ENCODE measurements around the gene AP1G1.
A peak's percentile ranks its signal among the peaks of the same experiment; 100 is the strongest.
"Not testable (repeated sequence)": the region's sequence is repeated elsewhere in the genome, so short reads cannot be mapped to it uniquely, and the experiment has no call there.

Gene AP1G1

DNA sequence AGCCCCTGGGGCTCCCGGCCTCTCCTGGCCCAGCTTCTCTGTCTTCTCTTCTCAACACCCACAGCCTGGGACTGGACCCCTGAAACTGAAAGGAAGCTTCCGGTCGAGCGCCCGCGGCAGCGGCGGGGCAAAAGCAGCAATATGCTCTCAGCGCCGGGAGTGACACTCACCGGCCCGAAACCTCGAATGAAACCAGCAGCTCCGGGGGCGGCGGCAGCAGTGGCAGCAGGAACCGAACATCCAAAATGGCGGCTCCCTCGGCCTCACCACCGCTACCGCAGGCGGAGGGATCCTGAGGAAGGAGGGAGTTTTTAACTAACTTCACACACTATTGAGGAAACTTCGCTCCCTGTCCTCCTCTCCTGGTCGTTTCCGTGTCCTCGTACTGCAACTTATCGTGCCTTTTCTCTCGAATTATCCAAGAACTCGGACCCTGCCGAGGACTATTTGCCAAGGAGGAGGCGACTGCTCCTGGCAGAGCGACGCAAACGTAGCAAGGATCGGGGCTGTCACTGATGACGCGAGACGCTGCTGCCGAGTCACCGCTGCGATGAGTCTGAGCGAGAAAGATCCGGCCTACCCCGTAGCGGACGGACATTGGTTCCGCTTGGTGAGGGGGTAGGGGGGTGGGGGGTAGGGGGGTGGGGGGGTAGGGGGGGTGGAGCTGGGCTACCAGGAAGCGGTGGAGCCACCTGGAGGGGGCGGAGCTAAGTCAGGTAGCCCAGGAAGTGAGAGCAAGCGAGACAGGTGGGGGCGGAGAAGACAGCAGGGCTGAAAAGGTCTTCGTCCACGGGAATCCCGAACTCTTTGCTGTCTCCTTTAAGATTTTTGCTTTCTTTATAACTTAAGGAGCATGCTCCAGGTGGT is at the start of gene AP1G1:
AP1G1 (minus strand) TSS at position 242 of the 867 bp plus-strand sequence. CDS start 19,355 bp downstream, outside the sequence.
- DNase-seq, result peak; percentile 98

DNA sequence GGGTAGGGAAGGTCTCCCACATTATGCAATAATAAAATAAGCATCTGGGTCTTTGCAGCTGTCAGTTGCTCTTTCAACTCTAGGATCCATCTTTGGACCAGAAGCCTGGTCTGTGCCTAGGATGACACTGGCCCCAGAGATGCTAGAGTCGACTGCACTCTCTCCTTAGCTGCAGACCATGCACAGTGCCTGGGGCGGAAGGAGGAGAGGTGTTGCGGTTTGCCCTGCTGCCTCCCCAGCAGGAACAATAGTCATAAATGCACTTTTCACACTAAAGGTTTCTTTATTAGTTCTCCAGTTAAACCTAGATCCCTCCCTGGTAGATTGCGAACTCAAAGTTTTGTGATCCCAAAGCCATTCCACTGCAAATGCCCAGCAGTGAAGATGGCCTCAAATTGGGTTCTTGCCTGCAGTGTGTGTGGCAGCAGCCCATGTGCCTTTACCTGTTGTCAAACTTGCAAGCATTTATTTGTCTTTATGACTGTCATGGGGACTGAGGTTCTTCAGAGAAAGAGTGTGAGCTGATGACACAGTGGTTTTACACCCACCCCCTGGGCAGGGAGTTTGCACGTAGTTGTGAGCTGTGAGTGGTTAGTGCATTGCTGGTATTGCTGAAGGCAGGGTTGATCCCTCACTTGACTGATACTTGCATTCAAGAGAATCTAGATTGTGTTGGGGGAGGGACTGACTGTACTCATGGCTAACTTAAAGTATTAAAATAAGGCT is 47.5 kb upstream of the AP1G1 start:
- no peak for DNase-seq

DNA sequence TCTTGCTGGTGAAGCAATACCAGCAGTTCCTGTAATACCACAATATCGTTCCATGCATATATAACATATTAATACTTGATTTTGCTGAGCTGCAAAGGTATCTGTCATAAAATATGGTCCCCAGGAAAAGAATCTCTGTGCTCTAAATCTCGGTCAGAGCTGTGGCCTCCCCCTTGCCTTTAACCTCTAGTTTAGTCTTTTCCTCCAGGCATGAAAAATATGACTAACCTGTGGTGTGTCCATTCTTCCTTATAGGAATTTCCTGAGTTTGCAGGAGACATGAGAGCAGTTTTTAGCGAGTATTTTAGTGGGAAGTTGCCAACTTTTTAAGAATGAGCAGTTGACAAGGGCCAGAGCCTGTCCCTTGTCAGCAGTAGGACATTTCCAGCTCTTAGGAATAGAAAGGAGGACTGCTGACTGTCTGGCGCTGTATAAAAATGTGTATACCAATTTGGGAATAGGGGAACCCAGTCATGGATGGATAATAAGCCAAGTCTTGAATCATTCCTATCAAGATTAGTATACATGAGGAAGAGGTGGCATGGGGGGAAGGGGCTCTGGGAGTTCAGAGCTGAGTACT is 45.8 kb upstream of the AP1G1 start:
- DNase-seq, result no peak

DNA sequence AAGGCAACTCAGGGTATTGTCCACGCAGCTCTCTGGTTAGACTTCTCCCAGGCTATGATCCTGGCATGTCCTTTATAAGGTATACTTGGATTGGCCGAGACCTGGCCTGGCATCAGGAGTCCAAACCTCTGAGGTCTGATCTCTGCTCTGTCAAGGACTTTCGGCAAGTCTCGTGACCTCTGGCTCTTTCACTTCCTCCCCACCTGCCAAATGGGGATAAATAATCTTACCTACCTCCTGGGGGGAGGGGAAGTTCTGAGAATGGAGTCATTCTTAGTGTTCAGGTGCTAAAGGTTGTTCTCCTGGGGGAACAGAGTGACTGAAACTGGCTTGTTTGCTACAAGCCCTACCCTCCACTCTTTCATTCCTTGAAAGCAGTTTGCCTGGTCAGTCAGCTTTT is 44.8 kb upstream of the AP1G1 start:
- no peak for DNase-seq

DNA sequence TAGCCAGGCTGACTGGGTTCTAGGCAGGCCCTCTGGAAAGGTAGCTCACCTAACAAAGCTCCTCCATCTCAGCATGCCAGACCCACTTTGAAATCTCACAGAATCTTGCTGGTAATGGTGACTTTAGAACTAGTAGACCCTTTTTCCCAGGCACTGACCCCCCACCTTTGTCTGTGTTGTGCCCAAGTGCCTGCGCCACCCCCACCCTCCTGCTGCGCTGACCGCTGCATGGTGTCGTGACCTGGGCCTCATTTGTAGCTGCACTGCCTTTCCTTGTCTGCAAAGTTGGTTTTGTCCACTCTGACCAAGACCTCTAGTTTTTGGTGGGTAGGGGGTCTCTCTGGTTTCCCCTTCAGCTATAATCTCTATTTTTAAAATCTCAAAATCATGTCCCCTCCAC is 43.9 kb upstream of the AP1G1 start:
- no peak for DNase-seq

DNA sequence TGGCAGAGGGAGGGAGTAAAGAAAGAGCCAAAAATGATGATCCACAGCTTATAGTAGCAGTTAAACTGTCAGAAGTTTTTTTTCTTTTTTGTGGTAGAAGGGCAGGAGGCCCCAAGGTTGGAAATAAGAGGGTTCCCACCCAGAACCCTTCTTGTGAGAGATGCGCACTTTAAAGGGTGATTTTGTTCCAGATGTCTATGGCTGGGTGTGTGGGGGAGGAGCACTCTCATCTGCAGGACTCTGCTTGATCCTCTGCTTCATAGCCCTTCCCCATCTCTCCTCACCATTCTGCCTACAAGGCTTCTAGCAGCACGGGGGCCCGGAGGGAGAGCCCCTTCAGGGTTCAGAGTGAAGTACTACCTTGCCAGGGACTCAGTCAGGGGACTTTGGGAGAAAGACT is 43.5 kb upstream of the AP1G1 start:
- DNase-seq, result no peak

DNA sequence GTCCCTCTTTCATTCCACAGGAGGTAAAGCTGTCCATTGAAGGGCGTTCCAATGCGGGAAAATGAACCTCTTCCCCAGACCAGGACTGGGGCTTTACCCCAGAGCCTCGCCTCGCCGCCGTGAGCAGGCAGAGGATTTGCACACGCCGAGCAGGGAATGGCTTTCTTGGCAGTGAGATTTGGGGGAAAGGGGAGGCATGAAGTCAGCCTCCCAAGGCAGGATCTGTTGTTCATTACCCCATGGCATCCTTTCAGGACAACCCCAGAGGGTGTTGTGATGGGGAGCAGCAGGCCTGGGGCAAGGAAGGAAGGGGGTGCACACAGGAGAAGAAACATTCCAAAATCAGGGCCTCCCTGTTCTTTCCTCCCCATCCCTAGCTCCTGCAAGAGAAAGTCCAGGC is 43.1 kb upstream of the AP1G1 start:
- DNase-seq, result no peak

DNA sequence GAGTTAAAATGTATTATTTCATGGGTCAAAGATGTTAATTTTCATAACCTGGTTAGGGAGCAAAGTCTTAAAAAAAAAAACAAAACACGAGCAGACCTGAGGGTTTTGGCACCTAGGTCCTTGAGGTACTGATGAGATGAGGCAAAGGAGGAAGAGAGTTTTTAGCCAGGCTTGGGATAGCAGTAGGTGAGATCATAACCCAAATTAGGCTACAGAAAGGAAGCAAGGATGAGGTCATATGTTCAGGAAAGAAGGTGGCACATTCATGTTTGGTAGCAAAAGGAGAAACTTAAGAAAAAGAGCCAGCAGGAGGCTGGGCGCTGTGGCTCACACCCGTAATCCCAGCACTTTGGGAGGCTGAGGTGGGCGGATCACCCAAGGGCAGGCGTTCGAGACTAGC is 40.0 kb upstream of the AP1G1 start:
- no peak for DNase-seq

DNA sequence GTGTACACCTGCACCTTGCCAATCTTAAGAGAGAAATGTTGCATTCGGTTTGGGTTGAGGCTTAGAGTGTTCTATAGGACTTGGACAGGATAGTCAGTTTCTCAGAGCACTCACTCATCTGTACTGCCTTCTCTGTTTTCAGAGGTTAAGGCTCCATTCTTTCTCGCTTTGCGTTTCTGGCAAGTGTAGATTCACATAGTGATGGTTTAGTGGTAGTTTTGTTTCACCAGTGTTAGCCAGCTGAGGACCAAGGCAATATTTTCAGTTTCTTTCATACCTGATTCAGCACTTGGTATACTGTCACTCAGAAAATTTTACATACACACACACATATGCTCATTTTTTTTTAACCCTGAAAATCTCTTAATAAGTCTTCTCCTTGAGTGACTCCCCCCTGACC is 38.5 kb upstream of the AP1G1 start:
- no peak for DNase-seq

DNA sequence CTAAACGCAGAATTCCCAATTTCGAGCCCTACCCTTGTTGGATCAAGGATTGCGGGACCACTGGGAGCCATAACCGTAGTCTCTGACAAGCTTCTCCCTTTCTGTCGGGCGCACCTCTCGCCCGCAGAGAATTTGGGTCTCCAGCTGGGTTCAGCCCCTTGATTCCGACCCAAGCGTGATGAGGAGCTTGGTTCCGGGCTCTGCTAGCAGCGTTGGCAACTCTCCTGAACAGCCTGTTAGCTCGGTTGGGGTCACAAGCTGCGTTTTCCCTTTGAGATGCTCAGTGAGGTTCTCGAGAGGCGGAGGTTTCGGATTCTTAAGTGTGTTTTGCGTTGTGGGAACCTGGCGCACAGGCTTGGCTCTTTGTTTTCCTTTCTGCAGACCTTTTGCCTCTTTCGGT is 37.8 kb upstream of the AP1G1 start:
- DNase-seq, result no peak

DNA sequence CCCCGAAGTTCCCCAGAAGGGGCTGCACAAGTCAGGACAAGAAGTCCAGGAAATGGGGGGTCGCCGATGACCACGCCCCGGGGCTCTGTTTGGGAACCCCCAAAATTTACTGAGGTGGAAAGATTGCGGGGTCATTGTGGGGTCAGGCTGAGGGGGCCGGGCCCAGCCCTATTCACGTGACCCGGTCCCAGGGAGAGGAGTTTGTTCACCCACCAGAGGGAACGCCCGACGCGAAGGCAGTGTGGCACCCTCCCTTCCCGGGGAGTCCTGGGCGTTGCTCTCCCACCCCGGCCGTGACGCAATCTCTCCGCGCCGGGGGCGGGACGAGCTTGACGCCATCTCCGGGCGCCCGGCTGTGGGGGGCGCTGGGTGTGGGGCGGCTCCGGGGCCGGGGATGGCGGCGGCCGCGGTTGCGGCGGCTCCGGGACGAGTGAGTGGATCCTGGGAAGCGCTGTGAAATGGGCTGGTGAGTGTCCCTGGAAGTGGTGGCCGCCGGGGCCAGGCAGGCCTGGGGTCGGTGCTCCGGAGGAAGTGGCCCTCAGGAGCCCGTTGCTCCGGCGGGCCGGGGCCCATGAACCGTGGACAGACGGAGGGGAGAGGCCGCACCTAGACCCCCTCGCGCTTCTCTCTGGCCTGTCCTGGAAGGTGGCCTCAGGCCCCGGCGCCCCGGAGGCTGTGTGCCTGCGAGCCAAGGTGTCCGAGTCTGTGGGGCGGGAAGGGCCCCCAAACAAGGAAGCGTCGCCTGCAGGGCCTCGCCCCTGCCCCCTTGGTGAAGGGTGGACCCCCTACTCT is 37.2 kb upstream of the AP1G1 start, which contains the start of gene ATXN1L:
ATXN1L (plus strand) TSS at position 338 of the 792 bp plus-strand sequence. CDS start 3,765 bp downstream, outside the sequence.
- DNase-seq, result peak; percentile 83

DNA sequence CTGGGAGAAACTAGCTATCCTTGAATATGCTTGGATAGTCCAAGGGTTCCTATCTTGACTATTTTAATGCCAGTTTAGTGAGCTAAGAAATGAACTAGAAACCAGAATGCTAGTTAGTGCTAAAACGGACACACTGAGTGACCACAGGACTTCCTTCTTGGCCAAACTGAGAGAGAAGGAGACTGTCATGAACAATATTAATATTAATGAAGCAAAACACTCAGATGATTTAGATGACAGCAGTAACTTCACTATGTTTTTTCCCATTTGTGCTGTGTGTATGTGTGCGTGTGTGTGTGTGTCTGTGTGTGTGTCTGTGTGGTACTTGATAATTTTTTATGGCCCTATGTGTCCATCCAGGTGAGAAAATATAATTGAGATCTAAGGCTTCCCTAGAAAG is 34.9 kb upstream of the AP1G1 start:
- DNase-seq, result no peak

DNA sequence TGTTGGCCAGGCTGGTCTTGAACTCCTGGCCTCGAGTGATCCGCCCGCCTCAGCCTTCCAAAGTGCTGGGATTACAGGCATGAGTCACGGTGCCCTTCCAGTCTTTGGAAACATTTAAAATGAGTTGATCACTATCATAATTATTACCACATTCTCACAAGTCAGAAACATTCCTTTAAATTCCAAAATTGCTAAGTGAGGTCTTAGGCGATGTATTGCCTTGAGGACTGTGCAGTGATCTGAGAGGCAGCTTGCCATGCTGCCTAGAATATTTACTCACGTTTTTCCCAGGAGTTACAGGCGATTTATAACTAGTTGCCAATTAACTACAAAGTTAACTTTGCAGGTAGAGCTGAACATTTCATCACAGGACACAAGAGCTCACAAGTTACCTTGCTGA is 31.4 kb upstream of the AP1G1 start:
- peak; percentile 11 for DNase-seq

DNA sequence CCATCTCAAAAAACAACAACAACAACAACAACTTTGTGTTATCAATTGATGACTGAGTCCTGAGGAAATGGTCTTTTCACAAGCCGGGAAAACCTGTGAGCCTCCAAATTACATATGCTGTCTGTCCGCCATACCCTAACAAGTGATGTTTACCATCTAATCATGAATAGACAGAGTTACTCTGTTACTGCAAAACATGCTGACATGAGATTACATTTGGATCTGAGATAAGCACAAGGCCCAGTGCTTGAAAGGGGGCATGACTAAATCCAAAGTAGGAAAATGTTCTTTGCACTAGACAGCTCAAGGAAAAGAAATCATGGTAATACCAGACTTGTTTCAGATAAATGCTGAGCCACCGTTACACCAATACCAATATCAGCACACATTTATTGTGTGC is 28.5 kb upstream of the AP1G1 start:
- DNase-seq, result no peak

DNA sequence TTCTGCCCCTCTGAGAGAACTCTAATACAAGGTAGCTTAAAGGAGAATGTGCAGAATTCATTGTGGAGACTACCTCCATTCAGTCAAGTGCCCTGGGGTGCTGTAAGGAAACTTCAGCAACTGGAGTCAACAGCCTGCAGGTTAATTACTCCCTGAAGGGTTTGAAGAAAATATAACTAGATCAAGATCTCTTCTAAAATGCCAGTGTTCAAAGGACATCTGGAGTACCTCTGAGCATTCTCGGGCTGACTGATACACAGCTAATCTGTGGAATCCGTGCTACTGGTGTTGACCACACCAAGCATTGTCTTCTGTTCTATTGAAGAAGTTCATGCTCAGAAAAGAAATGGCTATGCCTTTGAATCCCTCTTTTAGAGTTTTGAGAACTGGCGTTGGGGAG is 25.7 kb upstream of the AP1G1 start:
- DNase-seq, result no peak

DNA sequence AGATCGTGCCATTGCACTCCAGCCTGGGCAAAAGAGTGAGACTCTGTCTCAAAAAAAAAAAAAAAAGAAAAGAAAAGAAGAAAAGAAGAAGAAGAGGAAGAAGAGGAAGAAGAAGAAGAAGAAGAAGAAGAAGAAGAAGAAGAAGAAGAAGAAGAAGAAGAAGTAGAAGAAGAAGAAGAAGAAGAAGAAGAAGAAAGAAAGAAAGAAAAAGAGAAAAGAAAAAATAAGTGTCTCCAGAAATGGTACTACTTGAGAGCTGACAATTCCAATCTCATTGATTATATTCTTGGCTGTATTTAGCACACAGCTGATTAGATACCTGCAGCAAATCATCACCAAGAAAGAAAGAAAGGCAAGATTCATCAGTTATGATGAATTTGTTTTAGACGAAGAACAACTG is 23.5 kb upstream of the AP1G1 start:
- not testable (repeated sequence) for DNase-seq

DNA sequence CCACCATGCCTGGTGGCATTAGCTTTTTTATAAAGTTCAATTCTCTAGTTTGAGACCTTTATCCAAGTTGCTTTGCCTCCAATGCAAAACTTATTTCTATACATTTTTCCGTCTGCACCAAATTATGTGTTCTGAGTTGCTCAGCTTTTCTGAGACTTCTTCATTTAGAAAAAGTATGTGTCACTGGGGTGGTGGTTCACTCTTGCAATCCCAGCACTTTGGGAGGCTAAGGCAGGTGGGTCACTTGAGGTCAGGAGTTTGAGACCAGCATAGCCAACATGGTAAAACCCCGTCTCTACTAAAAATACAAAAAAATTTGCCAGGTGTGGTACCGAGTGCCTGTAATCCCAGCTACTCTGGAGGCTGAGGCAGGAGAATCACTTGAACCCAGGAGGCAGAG is 23.1 kb upstream of the AP1G1 start:
- not testable (repeated sequence) for DNase-seq

DNA sequence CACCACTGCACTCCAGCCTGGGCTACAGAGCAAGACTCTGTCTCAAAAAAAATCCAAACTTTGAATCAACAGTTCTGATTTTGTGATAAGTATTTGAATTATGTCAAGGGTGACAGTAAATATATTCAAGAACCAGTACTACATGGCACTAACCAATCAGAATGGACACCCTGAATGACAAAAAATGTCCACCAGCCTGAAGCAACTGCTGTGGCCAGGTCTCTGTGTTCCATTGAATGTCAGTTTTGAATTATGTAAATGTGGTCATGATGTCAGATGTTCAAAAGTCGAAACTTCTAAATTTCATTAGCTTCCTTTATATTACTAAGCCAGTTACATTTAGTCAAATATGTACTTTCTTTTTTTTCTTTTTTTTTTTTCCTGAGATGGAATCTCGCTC is 21.7 kb upstream of the AP1G1 start:
- DNase-seq, result no peak

DNA sequence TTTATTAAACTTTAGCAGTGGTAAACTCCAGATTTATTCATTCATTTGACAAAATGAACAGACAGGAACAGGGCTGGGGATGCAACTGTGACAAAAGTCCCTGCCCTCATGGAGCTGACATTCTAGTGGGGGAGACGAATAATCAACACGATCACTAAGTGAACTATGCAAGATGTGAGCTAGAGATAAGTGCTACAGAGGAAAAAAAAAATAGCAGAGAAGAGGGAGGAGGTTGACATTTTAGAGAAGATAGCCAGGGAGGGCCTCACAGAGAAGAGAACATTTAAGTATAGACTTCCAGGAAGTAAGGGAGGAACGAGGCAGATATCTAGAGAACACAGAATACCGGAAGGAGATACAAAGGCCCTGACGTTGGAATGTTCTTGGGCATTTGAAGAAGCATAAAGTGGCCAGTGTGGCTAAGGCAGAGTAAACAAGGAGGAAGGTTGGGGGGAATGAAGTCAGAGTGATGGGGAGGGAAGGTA is 17.9 kb upstream of the AP1G1 start:
- DNase-seq, result no peak

DNA sequence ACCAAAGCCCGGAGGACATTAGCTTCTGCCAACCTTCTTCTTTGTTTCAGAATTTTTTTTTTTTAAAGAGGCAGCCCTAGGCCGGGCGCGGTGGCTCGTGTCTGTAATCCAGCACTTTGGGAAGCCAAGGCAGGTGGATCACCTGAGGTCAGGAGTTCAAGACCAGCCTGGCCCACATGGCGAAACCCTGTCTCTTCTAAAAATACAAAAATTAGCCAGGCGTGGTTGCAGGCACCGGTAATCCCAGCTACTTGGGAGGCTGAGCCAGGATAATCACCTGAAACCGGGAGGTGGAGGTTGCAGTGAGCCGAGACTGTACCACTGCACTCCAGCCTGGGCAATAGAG is 8.5 kb upstream of the AP1G1 start:
- not testable (repeated sequence) for DNase-seq

DNA sequence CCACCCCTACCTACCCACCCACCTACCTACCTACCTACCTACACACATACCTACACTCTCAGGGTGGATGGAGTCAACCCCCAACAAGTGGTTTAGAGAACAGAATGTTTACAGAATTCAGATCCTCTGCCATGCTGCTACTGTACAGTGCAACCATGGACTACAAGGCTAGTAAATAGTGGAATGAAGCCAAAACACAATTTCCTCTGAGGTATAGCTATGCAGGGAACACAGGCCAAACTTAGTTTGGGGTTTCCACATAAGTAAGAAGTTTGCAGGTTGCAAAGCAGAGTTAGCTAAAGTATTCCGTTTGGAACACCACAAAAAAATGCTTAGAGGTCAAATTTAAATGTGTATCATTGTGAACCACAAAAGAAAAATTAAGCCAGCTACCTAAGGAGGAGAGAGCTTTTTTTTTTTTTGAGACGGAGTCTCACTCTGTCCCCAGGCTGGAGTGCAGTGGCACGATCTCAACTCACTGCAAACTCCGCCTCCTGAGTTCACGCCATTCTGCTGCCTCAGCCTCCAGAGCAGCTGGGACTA is 2.7 kb upstream of the AP1G1 start:
- DNase-seq, result no peak

DNA sequence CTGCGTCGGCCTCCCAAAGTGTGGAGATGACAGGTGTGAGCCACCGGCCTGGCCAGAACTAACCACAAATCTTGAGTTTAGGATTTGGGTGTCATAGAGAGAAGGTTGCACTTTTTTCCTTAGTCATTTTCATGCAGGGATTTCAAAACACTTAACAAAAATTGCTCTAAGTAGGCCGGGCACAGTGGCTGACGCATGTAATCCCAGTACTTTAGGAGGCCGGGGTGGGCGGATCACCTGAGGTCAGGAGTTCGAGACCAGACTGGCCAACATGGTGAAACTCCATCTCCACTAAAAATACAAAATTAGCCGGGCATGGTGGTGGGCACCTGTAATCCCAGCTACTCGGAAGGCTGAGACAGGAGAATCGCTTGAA is 1.5 kb upstream of the AP1G1 start:
- DNase-seq, result not testable (repeated sequence)

Measured in HCEC 1CT (cell line).